IgD-negative memory B cell (primary cell): ENCODE data around the gene DNAI4. TPM values are rescaled to one million over a fixed set of nuclear protein-coding genes. Genes with fewer than 3 reads are reported as not detected.
"Not testable (repeated sequence)": the region's sequence is repeated elsewhere in the genome, so short reads cannot be mapped to it uniquely, and the experiment has no call there.

ENCODE experiments used
- H3K27ac Mint-ChIP-seq, 3 donors: one replicate each; pipeline ENCODE4 v1.8.0; 2020 to 2022; ENCODE audit warnings: mild to moderate bottlenecking in 3 of 3, mixed read lengths in 3 of 3, moderate library complexity in 1 of 3
- H3K27me3 Mint-ChIP-seq: one replicate; pipeline ENCODE4 v1.8.0; 2021; ENCODE audit warnings: mixed read lengths
- H3K36me3 Mint-ChIP-seq: one replicate; pipeline ENCODE4 v1.8.0; 2020; ENCODE audit warnings: mild to moderate bottlenecking, mixed read lengths
- H3K4me1 Mint-ChIP-seq, 3 donors: one replicate each; pipeline ENCODE4 v1.8.0; 2020 to 2022; ENCODE audit warnings: mixed read lengths in 3 of 3, mild to moderate bottlenecking in 1 of 3
- H3K4me3 Mint-ChIP-seq, 4 donors: one replicate each; pipeline ENCODE4 v1.8.0; 2020 to 2022; ENCODE audit warnings: mild to moderate bottlenecking in 4 of 4, mixed read lengths in 4 of 4, moderate library complexity in 3 of 4
- H3K9me3 Mint-ChIP-seq, 3 donors: one replicate each; pipeline ENCODE4 v1.8.0; 2020 to 2021; ENCODE audit warnings: mixed read lengths in 3 of 3, mild to moderate bottlenecking in 1 of 3
- polyA plus RNA-seq: library from polyadenylated mRNA; unstranded; fragments of 300-500 nt; fragmentation: Illumina TruSeq; gene quantifications from one replicate; pipeline ENCODE4 v1.2.3, GENCODE V29; 2021

Gene DNAI4
- polyA plus RNA-seq, 1 donor from 2014 or later: 0.48 TPM

DNA sequence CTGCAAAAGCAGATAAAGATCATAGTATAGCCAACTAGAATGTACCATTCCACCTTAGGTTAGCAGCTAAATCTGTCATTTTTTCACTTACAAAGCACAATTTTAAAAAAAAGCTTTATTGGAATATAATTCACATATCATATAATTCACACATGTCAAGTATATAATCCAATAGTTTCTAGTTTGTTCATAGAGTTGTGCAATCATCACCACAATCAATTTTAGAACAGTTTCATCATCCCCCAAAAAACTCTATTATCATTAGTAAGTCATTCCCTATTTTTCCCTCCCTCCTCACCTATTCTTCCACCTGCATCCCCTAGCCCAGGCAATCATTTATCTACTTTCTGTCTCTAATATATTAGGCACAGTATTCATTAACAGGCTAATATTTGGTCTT lies 91.5 kb downstream of the DNAI4 start:
- peaks cover 0 to 1% (median 0%) of the 10 kb centered on the region in 3 donors for H3K4me1 Mint-ChIP-seq
- peaks cover 2% of the 10 kb centered on the region for H3K36me3 Mint-ChIP-seq
- no peaks in the 10 kb centered on the region for H3K9me3 Mint-ChIP-seq
- H3K27ac Mint-ChIP-seq: no peak overlapping the region
- no peak overlapping the region for H3K4me3 Mint-ChIP-seq
- no peaks in the 10 kb centered on the region for H3K27me3 Mint-ChIP-seq

DNA sequence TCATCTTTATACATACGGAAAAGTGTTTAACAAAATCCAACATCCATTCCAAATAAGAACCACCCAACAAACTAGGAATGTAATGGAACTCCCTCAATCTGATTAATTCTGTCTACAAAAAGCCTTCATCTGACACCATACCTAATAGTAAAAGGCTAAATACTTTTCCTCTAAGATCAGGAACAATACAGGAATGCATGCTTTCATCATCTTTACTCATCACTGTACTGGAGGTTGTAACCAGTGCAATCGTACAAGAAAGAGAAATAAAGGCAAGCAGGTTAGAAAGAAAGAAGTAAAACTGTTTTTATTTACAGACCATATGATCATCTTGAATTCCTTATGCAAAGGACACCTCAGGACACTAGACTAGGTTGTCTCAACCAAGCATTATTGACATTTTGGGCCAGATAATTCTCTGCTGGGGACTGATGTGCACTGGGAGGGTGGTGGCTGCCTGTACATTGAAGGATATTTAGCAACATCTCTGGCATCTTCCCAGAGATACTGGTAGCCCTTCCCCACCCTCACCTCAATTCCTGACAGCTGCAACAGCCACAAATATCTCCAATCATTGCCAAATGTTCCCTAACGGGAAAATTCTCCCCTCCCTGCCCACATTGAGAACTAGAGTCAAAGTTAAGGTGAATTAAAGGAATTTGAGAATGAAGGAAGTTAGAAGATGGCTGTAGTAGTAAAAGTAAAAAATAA lies 93.0 kb downstream of the DNAI4 start:
- Mint-ChIP-seq H3K27me3 (no peaks in the 10 kb centered on the region), H3K9me3 (no peaks in the 10 kb centered on the region), H3K4me3 (no peak overlapping the region), H3K27ac (no peak overlapping the region), H3K36me3 (peaks cover 2% of the 10 kb centered on the region), H3K4me1 (peaks cover 0 to 1% (median 0%) of the 10 kb centered on the region in 3 donors)

DNA sequence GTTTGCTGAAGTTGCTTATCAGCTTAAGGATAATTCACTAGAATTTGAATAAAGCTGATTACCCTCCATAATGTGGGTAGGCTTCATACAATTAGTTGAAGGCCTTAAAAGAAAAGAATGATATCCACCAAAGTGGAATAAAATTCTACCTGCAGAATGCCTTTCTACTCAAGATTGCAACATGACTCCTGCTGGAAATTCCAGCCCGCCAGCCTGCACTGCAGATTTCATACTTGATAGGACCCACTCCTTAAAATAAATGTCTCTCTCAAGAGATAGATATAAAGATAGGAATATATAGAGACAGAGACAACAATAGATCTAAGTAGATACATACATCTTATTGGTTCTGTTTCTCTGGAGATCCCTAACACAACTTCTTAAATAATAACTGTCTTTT lies 99.9 kb downstream of the DNAI4 start:
- Mint-ChIP-seq H3K27me3 (no peaks in the 10 kb centered on the region), H3K4me3 (no peak overlapping the region), H3K9me3 (no peaks in the 10 kb centered on the region), H3K27ac (no peak overlapping the region), H3K36me3 (no peaks in the 10 kb centered on the region), H3K4me1 (no peaks in the 10 kb centered on the region)

DNA sequence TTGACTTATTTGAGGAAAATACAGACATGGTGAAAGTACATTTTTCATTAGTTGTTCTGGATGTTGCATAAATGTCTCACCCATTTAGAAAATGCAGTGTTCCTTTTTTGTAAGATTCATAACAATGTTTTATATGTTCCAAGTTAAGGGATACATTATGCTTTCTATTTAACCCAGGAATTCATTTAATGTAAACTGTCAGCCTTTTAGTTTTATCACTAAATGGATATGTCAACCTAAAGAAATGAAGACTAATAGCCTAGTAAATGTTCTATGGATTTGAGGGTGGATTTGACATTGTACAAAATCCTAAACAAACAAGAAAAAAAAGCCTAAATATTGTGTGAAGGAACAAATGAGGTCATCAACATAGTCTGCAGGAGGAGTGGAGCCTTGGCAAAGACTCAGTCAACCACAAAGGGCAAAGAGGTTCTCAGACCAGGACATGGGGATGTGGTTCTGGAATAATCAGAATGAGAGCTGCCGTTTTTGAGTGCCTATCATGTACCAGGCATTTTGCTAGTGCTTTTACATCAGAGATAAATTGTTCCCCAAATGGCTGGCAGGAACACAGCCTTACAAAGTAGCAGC lies 114.8 kb downstream of the DNAI4 start:
- H3K27ac Mint-ChIP-seq: no peak overlapping the region

DNA sequence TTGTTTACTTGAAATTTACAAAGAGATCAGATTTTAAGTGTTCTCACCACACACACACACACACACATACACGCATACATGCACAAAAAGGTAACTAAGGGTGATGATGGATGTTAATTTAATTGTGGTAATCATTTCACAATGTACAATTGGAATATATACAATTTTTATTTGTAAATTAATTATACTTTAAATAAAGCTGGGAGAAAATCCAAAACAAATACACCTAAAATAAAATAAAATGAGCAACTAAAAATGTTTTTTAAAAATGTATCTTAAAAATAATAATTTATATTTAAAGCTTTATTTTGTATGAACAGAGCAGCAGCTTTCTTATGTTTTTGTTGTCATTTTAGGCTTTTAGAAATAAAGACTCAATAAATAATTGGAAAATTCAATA lies 115.4 kb downstream of the DNAI4 start:
- Mint-ChIP-seq H3K27me3 (no peaks in the 10 kb centered on the region), H3K4me3 (no peak overlapping the region)

More for the DNA sequence above, 114.8 kb downstream of the DNAI4 start:
- no peak overlapping the region for H3K4me3 Mint-ChIP-seq
- H3K4me1 Mint-ChIP-seq: no peaks in the 10 kb centered on the region
- peaks cover 0 to 2% (median 0%) of the 10 kb centered on the region in 3 donors for H3K9me3 Mint-ChIP-seq
- H3K27me3 Mint-ChIP-seq: no peaks in the 10 kb centered on the region
- peaks cover 3% of the 10 kb centered on the region for H3K36me3 Mint-ChIP-seq

DNA sequence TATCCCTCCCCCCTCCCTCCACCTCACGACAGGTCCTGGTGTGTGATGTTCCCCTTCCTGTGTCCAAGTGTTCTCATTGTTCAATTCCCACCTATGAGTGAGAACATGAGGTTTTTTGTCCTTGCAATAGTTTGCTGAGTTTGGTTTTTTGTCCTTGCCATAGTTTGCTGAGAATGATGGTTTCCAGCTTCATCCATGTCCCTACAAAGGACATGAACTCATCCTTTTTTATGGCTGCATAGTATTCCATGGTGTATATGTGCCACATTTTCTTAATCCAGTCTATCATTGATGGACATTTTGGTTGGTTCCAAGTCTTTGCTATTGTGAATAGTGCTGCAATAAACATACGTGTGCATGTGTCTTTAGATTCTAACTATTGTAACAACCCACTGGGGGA lies 128.8 kb downstream of the DNAI4 start:
- not testable (repeated sequence) for H3K27ac Mint-ChIP-seq, H3K4me1 Mint-ChIP-seq, H3K36me3 Mint-ChIP-seq, H3K27me3 Mint-ChIP-seq, H3K9me3 Mint-ChIP-seq, H3K4me3 Mint-ChIP-seq

More for the DNA sequence above, 115.4 kb downstream of the DNAI4 start:
- H3K4me1 Mint-ChIP-seq: no peaks in the 10 kb centered on the region
- peaks cover 0 to 2% (median 0%) of the 10 kb centered on the region in 3 donors for H3K9me3 Mint-ChIP-seq
- no peak overlapping the region for H3K27ac Mint-ChIP-seq
- peaks cover 3% of the 10 kb centered on the region for H3K36me3 Mint-ChIP-seq

DNA sequence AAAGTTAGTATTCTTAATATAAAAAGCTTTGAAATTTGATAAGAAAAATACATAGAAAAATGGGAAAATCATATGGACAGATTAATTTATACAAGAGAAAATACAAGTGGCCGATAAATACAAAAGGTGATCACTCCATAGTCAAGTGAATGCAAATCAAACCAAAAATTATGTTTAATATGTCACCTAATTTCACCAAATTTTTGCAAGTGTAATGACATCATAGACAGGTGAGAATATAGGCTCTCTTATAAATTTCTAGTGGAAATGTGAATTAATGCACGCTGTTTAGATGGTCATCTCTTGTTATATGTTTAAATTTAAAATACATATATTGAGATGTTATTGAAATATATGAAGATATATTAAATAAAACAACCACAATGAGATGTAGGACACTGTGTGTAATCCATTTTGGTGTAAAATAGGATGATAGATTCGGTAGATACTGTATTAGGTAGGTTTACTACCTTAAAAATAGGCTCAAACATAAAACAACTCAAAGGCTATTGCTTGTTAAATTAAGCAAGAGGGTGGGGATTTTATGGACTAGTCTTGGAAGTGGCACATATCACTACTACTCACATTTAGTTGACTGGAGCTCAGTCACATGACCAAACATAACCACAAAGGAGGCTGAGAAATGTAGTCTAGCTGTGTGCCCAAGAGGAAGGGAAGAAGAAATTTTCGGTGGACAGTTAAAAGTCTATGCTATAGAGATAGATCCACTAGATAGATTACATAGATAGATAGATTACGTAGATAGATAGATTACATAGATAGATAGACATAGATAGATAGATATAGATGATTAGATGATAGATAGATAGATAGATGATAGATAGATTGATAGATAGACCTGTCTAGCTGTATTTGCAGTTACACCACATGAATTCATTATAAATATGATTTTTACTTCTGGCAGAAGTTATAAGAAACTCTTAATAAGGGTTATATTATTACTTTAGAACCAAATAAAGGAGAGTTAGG lies 132.7 kb downstream of the DNAI4 start:
- H3K4me1 Mint-ChIP-seq: peaks cover 6 to 12% (median 12%) of the 10 kb centered on the region in 3 donors
- no peaks in the 10 kb centered on the region for H3K9me3 Mint-ChIP-seq
- H3K4me3 Mint-ChIP-seq: no peak overlapping the region
- no peak overlapping the region for H3K27ac Mint-ChIP-seq
- no peaks in the 10 kb centered on the region for H3K36me3 Mint-ChIP-seq
- peaks cover 4% of the 10 kb centered on the region for H3K27me3 Mint-ChIP-seq

DNA sequence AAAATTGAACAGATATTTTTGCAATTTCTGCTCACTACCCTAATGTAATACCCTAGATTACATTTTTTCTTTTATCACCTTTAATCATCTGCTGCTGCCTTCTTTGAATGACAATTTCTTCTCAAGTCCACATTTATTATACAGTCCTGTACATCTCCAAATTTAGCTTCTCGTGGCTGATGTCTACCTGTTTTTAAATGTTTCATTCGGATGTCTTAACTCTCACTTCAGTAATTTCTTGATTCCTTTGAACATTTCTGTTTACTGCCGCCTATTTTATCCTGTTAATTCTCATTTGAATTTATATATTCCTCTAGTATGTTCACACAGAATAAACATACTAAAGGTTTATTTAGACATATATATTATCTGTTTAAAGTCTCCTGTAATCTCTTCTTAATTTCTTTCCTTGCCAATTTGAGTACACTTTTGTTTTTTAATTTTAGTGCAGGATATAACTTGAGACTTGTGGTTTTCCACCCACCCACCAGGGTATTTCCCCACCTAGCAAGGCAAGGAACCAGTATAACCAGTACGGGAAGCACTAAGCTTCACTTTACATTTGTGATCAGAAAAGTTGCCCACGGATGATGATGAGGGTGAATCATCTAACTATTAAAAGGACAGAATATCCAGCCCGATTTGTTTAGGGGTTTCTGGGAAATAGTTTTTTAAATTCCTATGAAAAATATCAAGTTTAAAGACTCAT lies 136.3 kb downstream of the DNAI4 start:
- Mint-ChIP-seq H3K36me3 (no peaks in the 10 kb centered on the region), H3K27me3 (peaks cover 4% of the 10 kb centered on the region), H3K4me1 (peaks cover 8 to 12% (median 12%) of the 10 kb centered on the region in 3 donors), H3K4me3 (peak overlapping the region in 3 of 4 donors; percentile 17 to 83 (median 61)), H3K9me3 (no peaks in the 10 kb centered on the region), H3K27ac (peak overlapping the region in 1 of 3 donors; percentile 65)

DNA sequence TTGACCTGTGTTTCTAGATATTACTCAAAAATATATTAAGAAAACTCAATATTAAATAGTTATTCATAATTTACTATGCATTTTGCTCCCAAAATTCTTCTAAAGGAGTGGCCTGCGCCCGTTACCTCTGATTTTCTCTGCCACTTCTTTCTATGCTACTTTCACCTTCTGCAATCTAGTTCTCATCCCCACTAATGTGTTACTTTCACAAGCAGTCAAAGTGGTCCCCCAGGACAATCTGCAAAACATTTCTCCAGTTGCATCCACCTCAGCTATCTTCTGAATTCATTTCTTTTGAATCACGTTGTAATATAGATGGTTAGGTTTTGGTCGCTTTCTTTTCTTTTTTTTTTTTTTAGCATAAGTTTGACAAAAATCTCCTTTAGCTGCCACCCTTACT lies 137.0 kb downstream of the DNAI4 start:
- H3K4me1 Mint-ChIP-seq: peaks cover 8 to 12% (median 12%) of the 10 kb centered on the region in 3 donors
- H3K27ac Mint-ChIP-seq: no peak overlapping the region
- H3K4me3 Mint-ChIP-seq: peak overlapping the region in 1 of 4 donors; percentile 2
- H3K27me3 Mint-ChIP-seq: peaks cover 4% of the 10 kb centered on the region
- no peaks in the 10 kb centered on the region for H3K36me3 Mint-ChIP-seq
- H3K9me3 Mint-ChIP-seq: no peaks in the 10 kb centered on the region

DNA sequence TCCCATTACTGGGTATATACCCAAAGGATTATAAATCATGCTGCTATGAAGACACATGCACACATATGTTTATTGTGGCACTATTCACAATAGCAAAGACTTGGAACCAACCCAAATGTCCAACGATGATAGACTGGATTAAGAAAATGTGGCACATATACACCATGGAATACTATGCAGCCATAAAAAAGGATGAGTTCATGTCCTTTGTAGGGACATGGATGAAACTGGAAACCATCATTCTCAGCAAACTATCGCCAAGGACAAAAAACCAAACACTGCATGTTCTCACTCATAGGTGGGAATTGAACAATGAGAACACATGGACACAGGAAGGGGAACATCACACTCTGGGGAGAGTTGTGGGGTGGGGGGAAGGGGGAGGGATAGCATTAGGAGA lies 138.9 kb downstream of the DNAI4 start:
- not testable (repeated sequence) for H3K27me3 Mint-ChIP-seq, H3K9me3 Mint-ChIP-seq, H3K36me3 Mint-ChIP-seq, H3K27ac Mint-ChIP-seq, H3K4me3 Mint-ChIP-seq
- H3K4me1 Mint-ChIP-seq: peaks cover 8 to 12% (median 12%) of the 10 kb centered on the region in 3 donors

DNA sequence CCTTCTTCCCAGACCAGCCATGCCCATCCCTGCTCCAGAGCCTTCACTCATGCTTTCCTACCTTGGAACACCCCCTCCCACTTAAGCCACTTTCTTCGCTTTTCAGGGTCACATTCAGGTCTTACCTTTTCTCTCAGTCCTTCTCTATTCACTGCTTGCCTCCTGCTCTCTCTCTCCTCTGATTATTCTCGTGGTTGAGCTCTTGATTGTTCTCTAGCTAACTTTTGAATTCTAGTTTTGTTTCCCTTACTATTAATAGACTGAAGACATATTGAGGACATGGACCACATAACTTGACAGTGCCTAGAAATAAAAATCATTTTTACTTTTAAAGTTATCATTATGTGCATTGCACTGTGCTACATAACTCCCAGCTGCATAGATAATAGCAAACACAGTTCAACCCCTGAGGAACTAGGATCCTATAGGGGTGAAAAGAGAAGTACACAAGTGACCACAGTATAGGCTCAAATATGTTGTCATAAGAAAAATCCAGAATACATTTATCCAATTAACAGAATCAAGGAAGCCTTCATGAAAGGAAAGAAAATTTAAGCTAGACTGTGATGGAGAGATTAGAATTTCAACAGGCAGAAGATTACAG lies 145.1 kb downstream of the DNAI4 start:
- Mint-ChIP-seq H3K27me3 (peaks cover 5% of the 10 kb centered on the region), H3K27ac (no peak overlapping the region), H3K36me3 (peaks cover 2% of the 10 kb centered on the region), H3K9me3 (peaks cover 0 to 2% (median 0%) of the 10 kb centered on the region in 3 donors), H3K4me3 (peak overlapping the region in 1 of 4 donors; percentile 54), H3K4me1 (peaks cover 0 to 2% (median 0%) of the 10 kb centered on the region in 3 donors)

DNA sequence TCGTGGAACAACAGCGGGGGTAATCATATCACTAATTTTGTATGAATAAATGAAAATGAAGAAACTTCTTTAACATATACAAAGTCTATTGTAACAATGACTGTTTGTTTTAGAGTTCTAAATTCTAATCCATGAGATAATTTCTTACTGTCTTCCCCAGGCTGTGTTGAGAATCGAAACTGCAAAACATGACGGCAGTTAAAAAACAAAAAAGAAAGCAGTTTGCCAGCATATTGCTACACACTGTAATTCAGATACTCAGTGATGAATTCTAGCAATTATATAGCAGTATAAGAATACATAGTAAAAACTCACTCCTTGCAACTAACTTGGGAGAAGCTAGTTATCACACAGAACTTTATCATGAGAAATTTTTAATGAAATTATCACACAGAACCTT lies 145.7 kb downstream of the DNAI4 start:
- peaks cover 5% of the 10 kb centered on the region for H3K27me3 Mint-ChIP-seq
- no peak overlapping the region for H3K27ac Mint-ChIP-seq
- H3K36me3 Mint-ChIP-seq: peaks cover 2% of the 10 kb centered on the region
- peaks cover 0 to 2% (median 0%) of the 10 kb centered on the region in 3 donors for H3K4me1 Mint-ChIP-seq
- peaks cover 0 to 2% (median 0%) of the 10 kb centered on the region in 3 donors for H3K9me3 Mint-ChIP-seq
- H3K4me3 Mint-ChIP-seq: no peak overlapping the region

DNA sequence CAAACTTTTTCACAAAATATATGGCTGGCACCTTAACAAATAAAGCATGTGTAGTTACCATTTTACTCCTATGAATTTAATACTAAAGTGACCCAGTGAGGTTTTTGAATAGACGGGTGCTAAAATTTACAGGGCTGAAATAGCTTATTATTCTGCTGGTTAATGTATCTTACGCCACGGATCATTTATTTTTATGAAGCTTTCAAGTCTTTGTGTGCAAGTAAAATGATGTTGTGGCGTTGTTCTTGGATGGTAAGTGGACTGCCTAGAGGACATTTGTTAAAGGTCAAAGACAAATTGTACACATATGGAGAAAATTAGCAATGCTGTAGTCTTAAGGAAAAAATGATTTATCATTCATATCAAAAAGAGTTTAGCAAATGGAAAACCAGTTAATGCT lies 146.4 kb downstream of the DNAI4 start:
- Mint-ChIP-seq H3K9me3 (peaks cover 0 to 2% (median 0%) of the 10 kb centered on the region in 3 donors), H3K27ac (no peak overlapping the region), H3K4me3 (no peak overlapping the region), H3K4me1 (peaks cover 0 to 2% (median 0%) of the 10 kb centered on the region in 3 donors), H3K27me3 (peaks cover 5% of the 10 kb centered on the region), H3K36me3 (peaks cover 2% of the 10 kb centered on the region)

DNA sequence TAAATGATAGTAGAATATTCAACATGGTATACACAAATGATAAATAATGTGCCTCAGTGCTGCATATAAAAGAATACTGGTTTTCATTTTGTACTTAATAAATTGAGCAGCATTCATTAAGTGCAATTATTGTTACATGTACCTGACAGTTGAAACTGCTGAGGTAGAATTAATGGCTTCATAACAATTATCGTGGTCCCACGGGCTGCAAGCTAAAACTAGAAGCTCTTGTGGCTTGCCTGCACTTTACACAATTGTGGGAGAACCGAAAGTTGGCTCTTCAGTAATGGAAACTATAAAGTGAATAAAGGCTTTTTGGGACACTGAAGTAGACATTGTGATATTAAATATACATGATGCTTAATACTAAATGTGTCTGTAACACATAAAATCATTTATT lies 146.8 kb downstream of the DNAI4 start:
- H3K36me3 Mint-ChIP-seq: peaks cover 2% of the 10 kb centered on the region
- H3K9me3 Mint-ChIP-seq: peaks cover 0 to 2% (median 0%) of the 10 kb centered on the region in 3 donors
- no peak overlapping the region for H3K27ac Mint-ChIP-seq
- peaks cover 5% of the 10 kb centered on the region for H3K27me3 Mint-ChIP-seq
- no peak overlapping the region for H3K4me3 Mint-ChIP-seq
- peaks cover 0 to 2% (median 0%) of the 10 kb centered on the region in 3 donors for H3K4me1 Mint-ChIP-seq
